Panc1 (cell line): ENCODE data around the gene CWC27.

Experiments used
- POLR2AphosphoS5 ChIP-seq: IDR thresholded peaks from 2 replicates; pipeline ENCODE4 v1.6.1; 2012; ENCODE audit warnings: mild to moderate bottlenecking, low read depth, low read length, moderate library complexity
- SIN3A ChIP-seq: IDR thresholded peaks from 2 replicates; pipeline ENCODE4 v1.6.1; 2012; ENCODE audit warnings: low read depth, mild to moderate bottlenecking, low read length, moderate library complexity, borderline replicate concordance; ENCODE audit not compliant: insufficient read depth
- TCF7L2 ChIP-seq: IDR thresholded peaks from 2 replicates; pipeline ENCODE4 v1.6.1; 2011; ENCODE audit warnings: mild to moderate bottlenecking, low read depth, low read length, inconsistent platforms
- TF ChIP-seq, protein P1 (sequence below), 2 experiments: IDR thresholded peaks; 2 replicates each; pipeline ENCODE4 v1.6.1; 2011 to 2012; ENCODE audit warnings: low read depth in 2 of 2, control low read depth in 1 of 2, low read length in 1 of 2, mild to moderate bottlenecking in 1 of 2, moderate library complexity in 1 of 2; ENCODE audit not compliant: insufficient read depth in 1 of 2
- TF ChIP-seq, protein P2 (sequence below): fragments of 450-650 bp; IDR thresholded peaks from 2 replicates; pipeline ENCODE4 v1.5.1; 2017; ENCODE audit warnings: mild to moderate bottlenecking

DNA sequence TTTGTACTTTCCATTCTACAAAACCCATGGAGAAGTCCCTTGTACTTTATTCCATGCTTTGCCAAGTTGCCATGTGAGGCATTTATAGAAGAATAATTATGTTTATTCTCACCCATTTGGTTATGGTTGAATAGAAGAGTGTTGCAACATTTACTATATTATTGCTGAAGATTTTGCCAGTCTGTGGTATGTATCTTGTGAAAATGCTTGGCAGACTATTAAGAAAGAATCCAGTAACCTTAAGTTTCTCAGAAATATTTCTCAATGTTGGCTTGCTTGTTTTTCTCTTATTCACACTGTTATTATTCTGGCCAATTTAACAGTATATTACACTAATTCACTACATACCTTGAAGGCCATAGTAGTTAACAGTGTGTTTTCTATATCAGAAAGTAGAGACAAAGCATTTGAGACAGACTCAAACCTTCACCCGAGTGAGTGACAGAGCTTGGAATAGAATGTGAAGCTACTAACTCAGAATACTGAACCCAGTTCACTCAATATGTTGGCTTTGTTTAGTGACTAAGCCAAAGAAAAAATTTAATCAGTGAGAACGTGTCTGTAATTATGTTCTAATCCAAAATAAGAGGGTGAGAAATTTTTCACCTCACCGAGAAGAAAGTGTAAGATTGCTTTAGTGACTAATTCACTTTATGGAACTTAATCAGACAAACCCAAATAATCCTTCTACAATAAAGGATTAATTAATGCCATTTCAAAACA is 184.4 kb downstream of the CWC27 start:
- TF ChIP-seq, protein P1, sequence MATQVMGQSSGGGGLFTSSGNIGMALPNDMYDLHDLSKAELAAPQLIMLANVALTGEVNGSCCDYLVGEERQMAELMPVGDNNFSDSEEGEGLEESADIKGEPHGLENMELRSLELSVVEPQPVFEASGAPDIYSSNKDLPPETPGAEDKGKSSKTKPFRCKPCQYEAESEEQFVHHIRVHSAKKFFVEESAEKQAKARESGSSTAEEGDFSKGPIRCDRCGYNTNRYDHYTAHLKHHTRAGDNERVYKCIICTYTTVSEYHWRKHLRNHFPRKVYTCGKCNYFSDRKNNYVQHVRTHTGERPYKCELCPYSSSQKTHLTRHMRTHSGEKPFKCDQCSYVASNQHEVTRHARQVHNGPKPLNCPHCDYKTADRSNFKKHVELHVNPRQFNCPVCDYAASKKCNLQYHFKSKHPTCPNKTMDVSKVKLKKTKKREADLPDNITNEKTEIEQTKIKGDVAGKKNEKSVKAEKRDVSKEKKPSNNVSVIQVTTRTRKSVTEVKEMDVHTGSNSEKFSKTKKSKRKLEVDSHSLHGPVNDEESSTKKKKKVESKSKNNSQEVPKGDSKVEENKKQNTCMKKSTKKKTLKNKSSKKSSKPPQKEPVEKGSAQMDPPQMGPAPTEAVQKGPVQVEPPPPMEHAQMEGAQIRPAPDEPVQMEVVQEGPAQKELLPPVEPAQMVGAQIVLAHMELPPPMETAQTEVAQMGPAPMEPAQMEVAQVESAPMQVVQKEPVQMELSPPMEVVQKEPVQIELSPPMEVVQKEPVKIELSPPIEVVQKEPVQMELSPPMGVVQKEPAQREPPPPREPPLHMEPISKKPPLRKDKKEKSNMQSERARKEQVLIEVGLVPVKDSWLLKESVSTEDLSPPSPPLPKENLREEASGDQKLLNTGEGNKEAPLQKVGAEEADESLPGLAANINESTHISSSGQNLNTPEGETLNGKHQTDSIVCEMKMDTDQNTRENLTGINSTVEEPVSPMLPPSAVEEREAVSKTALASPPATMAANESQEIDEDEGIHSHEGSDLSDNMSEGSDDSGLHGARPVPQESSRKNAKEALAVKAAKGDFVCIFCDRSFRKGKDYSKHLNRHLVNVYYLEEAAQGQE (IDR thresholded peaks at IDR 0.05; ENCODE audit: insufficient read depth in 1 of 2, low read depth in 2 of 2, low read length in 1 of 2), result no peak
- TF ChIP-seq, protein P2, sequence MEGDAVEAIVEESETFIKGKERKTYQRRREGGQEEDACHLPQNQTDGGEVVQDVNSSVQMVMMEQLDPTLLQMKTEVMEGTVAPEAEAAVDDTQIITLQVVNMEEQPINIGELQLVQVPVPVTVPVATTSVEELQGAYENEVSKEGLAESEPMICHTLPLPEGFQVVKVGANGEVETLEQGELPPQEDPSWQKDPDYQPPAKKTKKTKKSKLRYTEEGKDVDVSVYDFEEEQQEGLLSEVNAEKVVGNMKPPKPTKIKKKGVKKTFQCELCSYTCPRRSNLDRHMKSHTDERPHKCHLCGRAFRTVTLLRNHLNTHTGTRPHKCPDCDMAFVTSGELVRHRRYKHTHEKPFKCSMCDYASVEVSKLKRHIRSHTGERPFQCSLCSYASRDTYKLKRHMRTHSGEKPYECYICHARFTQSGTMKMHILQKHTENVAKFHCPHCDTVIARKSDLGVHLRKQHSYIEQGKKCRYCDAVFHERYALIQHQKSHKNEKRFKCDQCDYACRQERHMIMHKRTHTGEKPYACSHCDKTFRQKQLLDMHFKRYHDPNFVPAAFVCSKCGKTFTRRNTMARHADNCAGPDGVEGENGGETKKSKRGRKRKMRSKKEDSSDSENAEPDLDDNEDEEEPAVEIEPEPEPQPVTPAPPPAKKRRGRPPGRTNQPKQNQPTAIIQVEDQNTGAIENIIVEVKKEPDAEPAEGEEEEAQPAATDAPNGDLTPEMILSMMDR, result no peak
- TF ChIP-seq TCF7L2 (no peak), SIN3A (no peak), POLR2AphosphoS5 (no peak)
